ENCODE measurements around the gene PLEKHA7. TPM values are rescaled to one million over a fixed set of nuclear protein-coding genes. Genes with fewer than 3 reads are reported as not detected.

PLEKHA7 gene
- total and polyA plus RNA-seq, 7 donors: 0.74 to 2.6 (median 1.2) TPM

DNA sequence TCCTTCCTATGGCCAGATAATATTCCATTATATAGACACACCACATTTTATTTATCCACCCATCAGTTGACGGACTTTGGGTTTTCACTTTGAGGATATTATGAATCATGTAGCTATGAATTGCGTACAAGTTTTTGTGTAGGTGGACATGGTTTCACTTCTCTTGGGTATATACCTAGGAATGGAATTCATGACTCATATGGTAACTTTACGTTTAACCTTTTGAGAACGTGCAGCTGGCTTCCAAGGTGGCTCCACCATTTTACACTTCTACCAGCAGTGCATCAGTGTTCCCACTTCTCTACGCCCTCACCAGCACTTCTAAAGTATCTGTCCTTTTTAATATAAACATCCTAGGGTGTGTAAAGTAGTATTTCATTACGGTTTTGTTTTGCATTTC, 112.0 kb downstream of the PLEKHA7 start:
- no peaks in the 10 kb centered on the region for H3K27me3 ChIP-seq (ENCODE audit: insufficient read depth in 3 of 3, low read length in 2 of 3)
- 85 to 90% (median 88%) methylated on average over 6 of the region's 6 CpGs for WGBS, 3 donors
- ATAC-seq (no peak), DNase-seq (no peak)
- no peaks in the 10 kb centered on the region for H3K4me1 ChIP-seq
- H3K27ac ChIP-seq: no peak overlapping the region
- no peak overlapping the region for H3K4me3 ChIP-seq
- H3K36me3 ChIP-seq (ENCODE audit: insufficient read depth in 1 of 2, low read depth in 1 of 2): no peaks in the 10 kb centered on the region
- intact Hi-C loops (cut with DNase I): no loop called here
- H3K9me3 ChIP-seq: no peaks in the 10 kb centered on the region
- TF ChIP-seq CTCF (IDR thresholded peaks at IDR 0.05): no peak

GRCh38 chr11:16900491-16900890, 113.7 kb downstream of the PLEKHA7 start:
- Histone ChIP-seq H3K4me1 (no peaks in the 10 kb centered on the region), H3K4me3 (no peak overlapping the region)

DNA sequence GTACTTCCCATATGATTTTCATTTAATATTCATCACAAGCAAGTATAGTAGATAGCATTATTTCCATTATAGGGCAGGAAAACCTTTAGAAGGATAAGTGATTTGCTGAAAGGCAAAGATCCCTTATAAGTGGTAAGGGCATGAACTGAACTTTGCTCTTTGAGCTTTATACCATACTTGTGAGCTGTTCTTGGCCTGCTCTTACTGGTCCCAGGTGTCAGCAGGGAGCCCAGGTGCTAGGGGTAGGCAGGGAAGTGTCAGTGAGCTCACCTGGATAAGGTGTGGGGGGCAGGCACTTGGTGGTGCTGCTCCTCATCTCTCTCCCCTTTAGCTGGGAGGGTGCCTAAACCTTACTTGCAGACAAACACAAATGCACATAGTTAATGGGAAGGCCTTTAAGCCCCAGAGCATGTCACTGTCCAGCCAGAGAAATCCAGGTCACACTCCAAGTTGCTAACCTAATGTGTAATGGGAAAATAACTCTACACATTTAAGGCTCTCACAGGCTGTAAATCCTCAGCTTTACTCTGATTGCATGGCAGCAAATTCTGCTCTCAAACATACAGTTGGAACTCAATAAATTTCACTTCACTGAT, 114.4 kb downstream of the PLEKHA7 start:
- Histone ChIP-seq H3K36me3 (ENCODE audit: insufficient read depth in 1 of 2, low read depth in 1 of 2) (no peaks in the 10 kb centered on the region), H3K4me1 (no peaks in the 10 kb centered on the region), H3K27me3 (ENCODE audit: insufficient read depth in 3 of 3, low read length in 2 of 3) (no peaks in the 10 kb centered on the region), H3K4me3 (no peak overlapping the region), H3K9me3 (no peaks in the 10 kb centered on the region), H3K27ac (no peak overlapping the region)
- intact Hi-C loops (cut with DNase I): no loop called here
- ATAC-seq (no peak), DNase-seq (no peak)
- TF ChIP-seq CTCF (IDR thresholded peaks at IDR 0.05): no peak

More at GRCh38 chr11:16900491-16900890, 113.7 kb downstream of the PLEKHA7 start:
- H3K36me3 ChIP-seq (ENCODE audit: insufficient read depth in 1 of 2, low read depth in 1 of 2): no peaks in the 10 kb centered on the region
- no peaks in the 10 kb centered on the region for H3K9me3 ChIP-seq
- TF ChIP-seq CTCF (IDR thresholded peaks at IDR 0.05): no peak
- no peak overlapping the region for H3K27ac ChIP-seq
- intact Hi-C loops (cut with DNase I): no loop called here
- ATAC-seq (no peak), DNase-seq (no peak)
- no peaks in the 10 kb centered on the region for H3K27me3 ChIP-seq (ENCODE audit: insufficient read depth in 3 of 3, low read length in 2 of 3)

- Histone ChIP-seq H3K4me3 (no peak overlapping the region), H3K9me3 (no peaks in the 10 kb centered on the region), H3K4me1 (no peaks in the 10 kb centered on the region), H3K27me3 (ENCODE audit: insufficient read depth in 3 of 3, low read length in 2 of 3) (peaks cover 0 to 3% (median 0%) of the 10 kb centered on the region in 3 donors), H3K36me3 (ENCODE audit: insufficient read depth in 1 of 2, low read depth in 1 of 2) (no peaks in the 10 kb centered on the region), H3K27ac (no peak overlapping the region)
- WGBS, 3 donors: 79 to 83% (median 82%) methylated on average over 1 of the region's 1 CpG
- DNase-seq: no peak
- TF ChIP-seq CTCF (IDR thresholded peaks at IDR 0.05): no peak
- no peak for ATAC-seq
- intact Hi-C loops (cut with DNase I): no loop called here
These were observed 115.8 kb downstream of the PLEKHA7 start for GRCh38 chr11:16898274-16898985.
